IMR-90 (cell line): Measurements from ENCODE around the gene CARD8. TPM values are rescaled to one million over a fixed set of nuclear protein-coding genes. Genes with fewer than 3 reads are reported as not detected.

ENCODE experiments used
- ATAC-seq: fragments of 200-7000 bp; cut with Tn5 transposase; 2 replicates; pipeline ENCODE4 v1.9.1; 2020; ENCODE audit warnings: low read depth, mild to moderate bottlenecking, moderate library complexity
- BruUV-seq: library from RNA; stranded (reverse); fragments of 400-500 nt; replicated peaks from 2 replicates; lab custom pipeline; 2021; lab: Mats Ljungman, UMichigan
- CTCF ChIA-PET: fragments of 300-600 bp; formaldehyde crosslinking; extraction: SDS; loops from one replicate; lab custom pipeline; 2021; ENCODE audit warnings: antibody characterized with exemption; lab: Yijun Ruan, JAX
- POLR2A ChIA-PET: fragments of 300-600 bp; sonication (Branson Sonifier 250); formaldehyde crosslinking; loops from one replicate; lab custom pipeline; 2022; ENCODE audit warnings: antibody characterized with exemption; ENCODE audit not compliant: unreplicated experiment; lab: Charles Lee
- DNase-seq: peaks from one replicate; pipeline ENCODE4 v3.0.0; 2013
- H2AFZ ChIP-seq: replicated peaks from 2 replicates; pipeline ENCODE3; 2013; ENCODE audit warnings: low read length, mild to moderate bottlenecking; ENCODE audit not compliant: poor library complexity
- H2AK5ac ChIP-seq: 2 replicates; pipeline ENCODE4 v1.6.1; 2013; ENCODE audit warnings: low read depth, low read length, inconsistent platforms
- H2AK9ac ChIP-seq: replicated peaks from 2 replicates; pipeline ENCODE3; 2013; ENCODE audit warnings: mild to moderate bottlenecking, low read depth, low read length, moderate library complexity; ENCODE audit not compliant: poor library complexity
- H2BK120ac ChIP-seq: 2 replicates; pipeline ENCODE4 v1.6.1; 2013; ENCODE audit warnings: low read depth, low read length, inconsistent platforms
- H2BK15ac ChIP-seq: 3 replicates; pipeline ENCODE4 v1.6.1; 2013; ENCODE audit warnings: low read depth, low read length, inconsistent platforms
- H2BK20ac ChIP-seq: 2 replicates; pipeline ENCODE4 v1.6.1; 2013; ENCODE audit warnings: low read depth, mild to moderate bottlenecking, inconsistent platforms, low read length, moderate library complexity
- H2BK5ac ChIP-seq: 2 replicates; pipeline ENCODE4 v1.6.1; 2013; ENCODE audit warnings: mild to moderate bottlenecking, low read depth, low read length, inconsistent platforms; ENCODE audit not compliant: poor library complexity, severe bottlenecking
- H3K14ac ChIP-seq: replicated peaks from 2 replicates; pipeline ENCODE4 v1.6.1; 2013; ENCODE audit warnings: low read depth, low read length, inconsistent platforms
- H3K18ac ChIP-seq: 2 replicates; pipeline ENCODE4 v1.6.1; 2013; ENCODE audit warnings: low read depth, low read length, control low read depth
- H3K23ac ChIP-seq: 2 replicates; pipeline ENCODE4 v1.6.1; 2013; ENCODE audit warnings: low read depth, low read length, inconsistent platforms
- H3K27ac ChIP-seq: 2 replicates; pipeline ENCODE4 v1.5.1; 2013; ENCODE audit warnings: mild to moderate bottlenecking, control low read depth, low read length; ENCODE audit not compliant: insufficient read depth
- H3K27me3 ChIP-seq: 2 replicates; pipeline ENCODE4 v1.6.1; 2013; ENCODE audit warnings: low read length; ENCODE audit not compliant: control insufficient read depth, insufficient read depth
- H3K36me3 ChIP-seq: 2 replicates; pipeline ENCODE4 v1.6.1; 2013; ENCODE audit warnings: low read length, mixed read lengths; ENCODE audit not compliant: control insufficient read depth, insufficient read depth
- H3K4ac ChIP-seq: 2 replicates; pipeline ENCODE4 v1.6.1; 2013; ENCODE audit warnings: low read depth, low read length, inconsistent platforms
- H3K4me1 ChIP-seq: 2 replicates; pipeline ENCODE4 v1.6.1; 2013; ENCODE audit warnings: low read length, mixed read lengths; ENCODE audit not compliant: control insufficient read depth, insufficient read depth
- H3K4me2 ChIP-seq: 2 replicates; pipeline ENCODE4 v1.6.1; 2013; ENCODE audit warnings: low read depth, mild to moderate bottlenecking, control low read depth, low read length, moderate library complexity
- H3K4me3 ChIP-seq: 2 replicates; pipeline ENCODE4 v1.5.1; 2013; ENCODE audit warnings: low read depth, mild to moderate bottlenecking, control low read depth, low read length, moderate library complexity; ENCODE audit not compliant: insufficient read depth
- H3K56ac ChIP-seq: 2 replicates; pipeline ENCODE4 v1.6.1; 2013; ENCODE audit warnings: low read length, inconsistent platforms; ENCODE audit not compliant: insufficient read depth; ENCODE audit errors: extremely low read depth
- H3K79me1 ChIP-seq, 2 experiments: 2 replicates each; pipeline ENCODE4 v1.6.1; 2013; ENCODE audit warnings: low read length in 2 of 2, inconsistent platforms in 1 of 2, low read depth in 1 of 2
- H3K9ac ChIP-seq: 2 replicates; pipeline ENCODE4 v1.6.1; 2013; ENCODE audit warnings: low read depth, low read length, control low read depth
- H3K9me1 ChIP-seq: 2 replicates; pipeline ENCODE4 v1.6.1; 2013; ENCODE audit warnings: low read length, inconsistent platforms; ENCODE audit not compliant: insufficient read depth
- H3K9me3 ChIP-seq: 2 replicates; pipeline ENCODE4 v1.6.1; 2013; ENCODE audit warnings: low read length; ENCODE audit not compliant: control insufficient read depth, insufficient read depth
- H4K20me1 ChIP-seq: 2 replicates; pipeline ENCODE4 v1.6.1; 2013; ENCODE audit warnings: low read length, inconsistent platforms; ENCODE audit not compliant: insufficient read depth
- H4K5ac ChIP-seq: 2 replicates; pipeline ENCODE4 v1.6.1; 2013; ENCODE audit warnings: mild to moderate bottlenecking, low read depth, low read length, control low read depth
- H4K8ac ChIP-seq, 2 experiments: 2 replicates each; pipeline ENCODE4 v1.6.1; 2013; ENCODE audit warnings: low read depth in 2 of 2, low read length in 2 of 2, control low read depth in 1 of 2, inconsistent platforms in 1 of 2
- H4K91ac ChIP-seq: 2 replicates; pipeline ENCODE4 v1.6.1; 2013; ENCODE audit warnings: low read depth, low read length, inconsistent platforms; ENCODE audit not compliant: insufficient read depth
- BHLHE40 ChIP-seq: fragments of 150-350 bp; IDR thresholded peaks from 2 replicates; pipeline ENCODE4 v1.6.1; 2016; ENCODE audit warnings: mild to moderate bottlenecking, low read depth, low read length
- CEBPB ChIP-seq: IDR thresholded peaks from 2 replicates; pipeline ENCODE4 v1.6.1; 2012; ENCODE audit warnings: low read depth, low read length, improper control_type of control experiment
- ELK1 ChIP-seq: fragments of 150-350 bp; IDR thresholded peaks from 2 replicates; pipeline ENCODE4 v1.6.1; 2016; ENCODE audit warnings: low read depth, mild to moderate bottlenecking, low read length, moderate library complexity, borderline replicate concordance
- FOS ChIP-seq: fragments of 150-350 bp; IDR thresholded peaks from 2 replicates; pipeline ENCODE4 v1.6.1; 2016; ENCODE audit warnings: low read depth, low read length
- MAZ ChIP-seq: IDR thresholded peaks from 2 replicates; pipeline ENCODE4 v1.6.1; 2012; ENCODE audit warnings: low read depth, mild to moderate bottlenecking, low read length, improper control_type of control experiment, moderate library complexity, borderline replicate concordance
- RAD21 ChIP-seq: IDR thresholded peaks from 2 replicates; pipeline ENCODE4 v1.6.1; 2012; ENCODE audit warnings: low read length, improper control_type of control experiment
- RFX5 ChIP-seq: IDR thresholded peaks from 2 replicates; pipeline ENCODE4 v1.8.0; 2012; ENCODE audit warnings: low read depth, mild to moderate bottlenecking, low read length, moderate library complexity
- WGBS, 2 experiments: methylation state at CpG; one replicate each; pipeline versions ENCODE4 v1.1.5 to v1.1.7; 2013; ENCODE audit warnings: missing lambda C conversion rate in 2 of 2; ENCODE audit not compliant: insufficient read length in 1 of 2; ENCODE audit errors: extremely low coverage in 2 of 2; 5-methylcytosine and 5-hydroxymethylcytosine counted together
- dilution Hi-C: fragments of 300-500 bp; cut with HindIII; formaldehyde crosslinking; loops from one replicate; pipeline ENCODE4 v1.14.3; 2018; ENCODE audit warnings: low sequenced_read_pairs; ENCODE audit not compliant: unreplicated experiment
- in situ Hi-C: fragments of 300-500 bp; cut with MboI; formaldehyde crosslinking; loops from 3 replicates; pipeline ENCODE4 v1.14.3; 2019; ENCODE audit warnings: low sequenced_read_pairs, inconsistent platforms, mixed read lengths
- intact Hi-C: fragments of 100-400 bp; cut with micrococcal nuclease; formaldehyde crosslinking; loops from 2 replicates; pipeline ENCODE4 v1.10.0; 2022
- polyA plus RNA-seq, 3 experiments: library from polyadenylated mRNA; depleted of rRNA; stranded (reverse); fragments of >200 nt; gene quantifications; 2 replicates each; pipeline ENCODE4 v1.2.3, GENCODE V29; 2012; ENCODE audit warnings: low replicate concordance in 1 of 3
- total RNA-seq: library from RNA; depleted of rRNA; stranded (reverse); fragments of >200 nt; gene quantifications from 2 replicates; pipeline ENCODE4 v1.2.3, GENCODE V29; 2012

Gene CARD8
- total and polyA plus RNA-seq, 2 of the 4 experiments (the other 2 are of a cell fraction), result 11.3 to 15.5 TPM

GRCh38 chr19:48239120-48239519 is 16.6 kb downstream of the CARD8 start:
- no peak overlapping the region for H2AK5ac ChIP-seq
- peaks cover 2% of the 10 kb centered on the region; the same call in 1 of the 2 replicates for H3K4me1 ChIP-seq
- no peak overlapping the region for H3K4ac ChIP-seq
- no peak overlapping the region for H2BK15ac ChIP-seq
- no peak overlapping the region for H2BK5ac ChIP-seq
- H3K9me1 ChIP-seq, result no peaks in the 10 kb centered on the region
- H3K23ac ChIP-seq, result no peak overlapping the region
- no peaks in the 10 kb centered on the region for H3K9me3 ChIP-seq
- no peaks in the 10 kb centered on the region; the same call in 1 of the 2 replicates for H4K20me1 ChIP-seq
- BruUV-seq, result no TSS peak
- no peak overlapping the region for H3K27ac ChIP-seq
- H4K91ac ChIP-seq, result no peak overlapping the region
- H3K56ac ChIP-seq, result no peak overlapping the region
- ATAC-seq, result no peak
- in situ Hi-C loops, result no loop called here
- peaks cover 6% of the 10 kb centered on the region for H3K36me3 ChIP-seq
- H3K18ac ChIP-seq, result no peak overlapping the region
- H3K79me1 ChIP-seq, result peaks cover 0 to 5% of the 10 kb centered on the region in 2 experiments; a peak in 1 of 4 replicates
- H2AFZ ChIP-seq, result no peak overlapping the region
- no peak overlapping the region for H4K8ac ChIP-seq
- intact Hi-C loops, result no loop called here
- 100% methylated on average over 1 of the region's 6 CpGs; no CpG with 5 or more reads in 1 of the 2 experiments for WGBS, 2 experiments
- ChIA-PET CTCF (no interaction called here), POLR2A (no interaction called here)
- no peak for TF ChIP-seq MAZ
- TF ChIP-seq ELK1, result no peak
- TF ChIP-seq RAD21, result no peak
- no peak for TF ChIP-seq FOS
- TF ChIP-seq RFX5, result no peak
- TF ChIP-seq CEBPB, result no peak
- TF ChIP-seq BHLHE40, result no peak
- H3K9ac ChIP-seq, result no peak overlapping the region
- no peak overlapping the region for H2BK120ac ChIP-seq
- no peak overlapping the region for H3K4me2 ChIP-seq
- dilution Hi-C loops, result no loop called here
- H4K5ac ChIP-seq, result no peak overlapping the region
- H3K4me3 ChIP-seq, result no peak overlapping the region
- H3K27me3 ChIP-seq, result no peaks in the 10 kb centered on the region
- DNase-seq, result no peak
- no peak overlapping the region for H2AK9ac ChIP-seq
- H3K14ac ChIP-seq, result no peak overlapping the region
- H2BK20ac ChIP-seq, result no peak overlapping the region
